SH-SY5Y (cell line): ENCODE results near the gene CSMD2.

ENCODE experiments used
- GATA2 ChIP-seq: IDR thresholded peaks from 2 replicates; pipeline ENCODE4 v1.6.1; 2011; ENCODE audit warnings: mild to moderate bottlenecking, low read depth, low read length
- GATA3 ChIP-seq: IDR thresholded peaks from 2 replicates; pipeline ENCODE4 v1.6.1; 2011; ENCODE audit warnings: low read depth, mild to moderate bottlenecking, low read length, moderate library complexity

Gene CSMD2

DNA sequence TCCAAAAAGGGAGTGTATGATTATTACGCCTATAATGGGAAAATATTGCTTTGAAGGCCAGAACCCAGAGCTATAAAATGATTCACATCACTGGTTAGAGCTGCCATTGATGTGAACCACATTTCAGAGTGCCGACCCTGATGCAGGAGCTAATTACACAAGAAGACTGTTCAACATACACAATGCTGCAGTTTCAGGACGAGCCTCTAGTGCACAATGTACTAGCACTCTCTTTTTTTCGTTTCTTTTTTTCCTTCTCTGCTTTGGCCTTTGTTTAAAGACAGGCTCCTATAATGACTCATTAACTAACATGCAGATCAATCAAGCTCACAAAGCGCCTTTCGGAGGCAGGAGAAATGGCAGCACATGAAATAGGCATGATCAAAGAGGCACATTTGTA is 367.2 kb downstream of the CSMD2 start:
- TF ChIP-seq GATA2: no peak
- TF ChIP-seq GATA3: no peak

DNA sequence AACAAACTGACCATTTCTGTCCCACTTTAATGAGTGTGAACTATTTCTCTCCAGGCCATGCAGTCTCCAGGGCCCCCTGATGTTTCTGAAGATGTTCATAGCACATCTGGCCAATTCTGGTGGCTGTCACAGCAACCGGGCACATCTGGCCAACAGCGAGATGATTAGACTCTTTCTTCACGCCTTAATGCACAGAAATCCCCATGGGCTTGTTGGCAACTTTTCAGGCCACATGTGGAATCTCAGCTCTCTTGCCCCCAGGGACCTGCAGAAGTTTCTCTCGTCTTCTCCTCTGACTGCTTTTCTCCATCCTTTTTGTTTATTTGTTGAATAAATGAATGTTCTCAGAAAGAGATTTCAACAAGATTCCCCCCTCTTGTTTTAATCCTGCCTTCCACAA is 372.4 kb downstream of the CSMD2 start:
- TF ChIP-seq GATA2: no peak
- TF ChIP-seq GATA3: no peak

DNA sequence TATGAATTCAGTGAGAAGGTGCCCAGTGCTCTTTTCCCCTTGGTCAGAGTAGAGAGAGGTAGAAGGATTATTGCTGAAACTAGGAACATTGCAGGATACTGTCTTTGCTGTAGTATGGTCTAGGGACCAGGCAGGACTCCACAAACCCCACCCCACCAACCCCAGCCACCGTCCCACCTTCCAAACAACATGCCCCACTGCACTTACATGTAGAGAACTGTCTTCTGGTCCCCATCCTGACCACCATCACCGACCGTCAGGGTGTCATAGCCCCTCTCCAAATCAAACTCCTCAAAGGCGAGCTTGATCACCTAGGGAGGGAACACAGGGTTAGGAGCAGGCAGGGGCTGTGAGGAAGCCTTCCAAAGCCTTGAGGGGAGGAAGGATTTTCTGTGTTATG is 372.8 kb downstream of the CSMD2 start:
- TF ChIP-seq GATA2 (no peak), GATA3 (no peak)

DNA sequence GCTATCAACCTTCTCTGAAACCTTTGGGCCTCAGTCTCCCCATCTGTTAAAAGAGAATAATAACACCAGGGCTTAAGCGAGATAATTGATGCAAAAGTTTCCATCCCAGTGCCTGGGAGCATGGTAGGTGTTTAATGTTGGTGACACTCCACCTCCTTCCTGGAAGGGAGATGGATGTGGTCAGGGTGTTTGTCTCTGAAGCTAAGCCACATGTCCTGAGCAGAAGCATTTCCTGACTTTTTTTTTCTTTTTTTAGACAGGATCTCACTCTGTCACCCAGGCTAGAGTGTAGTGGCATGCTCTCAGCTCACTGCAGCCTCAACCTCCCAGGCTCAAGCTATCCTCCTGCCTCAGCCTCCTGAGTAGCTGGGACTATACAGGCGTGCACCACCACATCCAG is 373.8 kb downstream of the CSMD2 start:
- TF ChIP-seq GATA2: no peak
- no peak for TF ChIP-seq GATA3

DNA sequence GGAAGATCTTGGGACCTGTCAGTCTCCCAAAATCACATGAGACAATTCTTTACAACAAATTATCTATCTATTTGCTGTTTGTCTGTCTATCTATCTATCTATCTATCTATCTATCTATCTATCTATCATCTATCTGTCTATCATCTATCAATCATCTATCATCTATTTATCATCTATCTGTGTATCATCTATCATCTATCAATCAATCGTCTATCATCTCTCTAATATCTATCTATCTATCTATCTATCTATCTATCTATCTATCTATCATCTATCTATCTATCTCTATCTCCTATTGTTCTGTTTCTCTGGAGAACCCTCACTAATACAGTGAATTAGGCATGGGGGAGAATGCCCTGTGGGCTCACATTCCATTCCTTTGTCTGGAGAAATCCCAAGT is 374.5 kb downstream of the CSMD2 start:
- TF ChIP-seq GATA2: no peak

DNA sequence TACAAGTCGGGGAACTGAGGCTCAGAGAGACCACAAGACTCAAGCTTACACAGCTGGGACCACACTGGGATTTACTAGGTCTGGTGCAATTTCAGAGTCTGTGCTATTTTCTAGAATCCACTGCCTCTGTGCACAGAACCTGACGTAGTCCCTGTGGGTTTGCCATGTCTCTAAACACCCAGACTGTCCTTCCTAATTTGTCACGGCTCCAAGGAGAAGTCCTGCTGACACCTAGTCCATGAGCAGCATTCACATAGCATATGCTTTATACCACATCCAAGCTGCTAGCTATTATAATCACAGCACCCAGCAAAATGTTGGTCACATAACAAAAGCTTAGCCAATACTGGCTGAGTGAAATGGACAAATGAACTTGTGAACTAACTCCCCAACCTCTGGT is 380.2 kb downstream of the CSMD2 start:
- no peak for TF ChIP-seq GATA2
- TF ChIP-seq GATA3: no peak

DNA sequence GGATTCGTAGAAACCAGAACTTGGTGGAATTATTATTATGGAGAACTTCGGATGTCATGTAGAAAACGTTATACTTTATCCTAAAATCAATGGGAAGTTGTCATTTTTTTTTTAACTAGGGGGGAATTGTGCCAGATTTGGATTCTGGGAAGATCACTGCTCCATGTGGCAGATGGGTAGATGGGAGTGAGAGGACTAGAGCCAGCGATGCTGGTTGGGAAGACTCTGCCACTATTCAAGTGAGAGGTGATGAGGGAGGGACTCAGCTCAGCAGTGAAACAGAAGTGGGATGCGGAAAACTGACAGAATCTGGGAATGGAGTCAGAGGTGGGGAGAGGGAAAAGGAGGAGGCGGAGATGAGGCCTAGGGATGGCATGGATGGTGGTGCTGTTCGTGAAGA is 382.3 kb downstream of the CSMD2 start:
- TF ChIP-seq GATA3 (no peak), GATA2 (no peak)

DNA sequence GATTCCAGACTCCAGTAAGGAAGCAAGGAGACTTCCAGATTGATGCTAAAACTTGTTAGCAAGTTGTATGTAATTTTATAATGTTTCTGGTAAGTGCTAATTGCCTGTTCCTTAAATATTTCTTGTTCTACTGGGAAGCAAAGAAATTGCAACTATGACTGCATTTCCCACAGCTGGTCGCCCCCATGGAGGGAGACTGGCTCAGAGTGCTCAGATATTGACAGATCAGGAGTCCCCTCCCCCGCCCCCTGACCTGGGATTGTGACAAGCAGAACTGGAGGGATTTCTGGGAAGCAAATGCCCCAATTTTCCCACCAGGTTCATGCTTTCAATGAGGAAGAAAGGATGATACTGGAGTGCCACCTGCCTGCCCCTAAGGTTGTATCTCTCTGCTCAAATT is 383.4 kb downstream of the CSMD2 start:
- TF ChIP-seq GATA2 (no peak), GATA3 (no peak)

DNA sequence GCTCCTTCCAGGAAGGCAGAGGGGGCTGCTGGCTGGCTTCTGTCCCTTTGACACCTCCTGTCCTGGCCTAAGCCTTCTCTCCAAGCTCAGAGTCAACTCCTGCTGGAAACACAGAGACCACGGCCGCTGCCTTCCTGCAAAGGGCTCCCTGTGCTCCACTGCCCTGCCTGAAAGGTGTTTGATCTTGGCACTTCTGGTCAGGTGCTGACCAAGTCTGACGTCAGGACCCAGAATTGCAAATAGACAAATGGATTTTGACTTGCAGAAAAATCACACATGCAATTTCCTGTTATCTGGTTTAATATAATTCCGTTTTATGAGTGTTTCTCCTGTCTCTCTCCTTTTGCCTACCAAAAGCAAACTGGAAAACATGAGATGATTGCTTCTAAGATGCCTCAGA is 387.7 kb downstream of the CSMD2 start:
- TF ChIP-seq GATA3 (no peak), GATA2 (no peak)

DNA sequence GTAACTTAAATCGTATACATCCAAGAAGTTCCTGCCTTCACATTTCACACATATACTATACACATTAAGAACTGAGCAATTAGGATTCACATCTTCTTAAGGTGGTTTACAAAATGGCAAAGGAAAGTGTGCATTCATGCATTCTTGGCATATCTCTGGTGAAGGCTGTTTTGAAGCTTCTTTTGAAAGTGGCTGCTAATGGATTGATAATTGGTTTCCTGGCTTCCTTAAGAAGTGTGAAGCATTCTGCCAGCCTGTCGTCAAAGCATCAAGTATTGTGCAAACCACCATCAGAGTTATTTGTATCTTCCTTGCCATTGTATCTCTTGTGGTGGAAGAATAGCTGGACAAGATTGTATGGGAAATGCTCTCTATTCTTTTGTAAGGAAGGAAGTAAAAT is 396.2 kb downstream of the CSMD2 start:
- TF ChIP-seq GATA2 (no peak), GATA3 (no peak)

DNA sequence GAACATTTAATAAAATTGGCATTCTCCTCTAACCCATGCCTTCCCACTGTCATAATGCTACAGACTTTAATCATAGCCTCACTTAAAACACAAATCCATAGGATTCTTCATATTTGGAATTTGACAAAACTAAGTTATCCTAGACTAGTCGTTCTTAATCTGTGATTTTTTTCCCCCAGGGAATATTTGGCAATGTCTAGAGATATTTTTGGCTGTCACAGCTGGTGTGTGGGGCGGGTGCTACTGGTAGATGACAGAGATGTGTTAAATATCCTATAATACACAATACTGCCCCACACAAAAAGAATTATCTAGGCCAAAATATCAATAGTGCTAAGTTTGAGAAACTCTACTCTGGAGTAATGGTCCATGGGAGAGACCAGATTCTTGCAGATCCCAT is 396.9 kb downstream of the CSMD2 start:
- TF ChIP-seq GATA3: no peak

DNA sequence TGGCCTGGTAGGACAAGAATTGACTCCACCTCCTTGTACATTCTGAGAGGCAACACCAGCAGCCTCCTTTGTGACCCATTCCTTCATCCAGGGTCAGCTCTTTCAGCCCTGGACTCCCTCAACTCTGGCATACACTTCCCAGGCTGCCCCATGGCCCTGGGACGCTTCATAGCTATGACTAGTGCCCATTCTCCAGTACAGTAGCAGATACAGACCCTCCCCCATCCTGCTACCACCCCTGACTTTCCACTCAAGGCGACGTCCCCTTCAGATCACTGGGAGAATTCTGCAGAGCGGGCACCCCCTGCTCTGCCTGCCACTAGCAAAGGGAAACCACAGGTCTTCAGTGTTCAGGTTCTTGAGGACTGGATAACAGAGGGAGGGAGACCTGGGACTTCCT is 400.9 kb downstream of the CSMD2 start:
- no peak for TF ChIP-seq GATA2
- no peak for TF ChIP-seq GATA3

DNA sequence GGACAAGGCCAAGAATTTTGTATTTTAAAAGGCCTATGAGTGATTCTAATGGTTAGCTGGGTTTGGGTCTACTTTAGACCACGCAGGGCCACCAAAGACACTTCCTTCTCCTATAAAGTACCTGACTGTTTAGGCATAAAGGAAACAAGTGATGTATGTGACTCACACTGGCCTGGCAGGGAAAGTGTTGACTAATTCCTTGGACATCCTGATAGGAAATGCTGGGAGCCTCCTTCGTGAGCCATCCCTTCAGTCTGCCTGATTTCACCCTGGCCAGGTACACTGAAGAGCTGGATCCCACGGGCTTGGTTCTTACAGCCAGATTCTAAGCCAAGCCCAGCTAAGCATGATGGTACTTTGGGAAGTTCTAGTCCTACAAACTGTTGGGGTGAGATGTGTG is 401.6 kb downstream of the CSMD2 start:
- no peak for TF ChIP-seq GATA2
- TF ChIP-seq GATA3: no peak

DNA sequence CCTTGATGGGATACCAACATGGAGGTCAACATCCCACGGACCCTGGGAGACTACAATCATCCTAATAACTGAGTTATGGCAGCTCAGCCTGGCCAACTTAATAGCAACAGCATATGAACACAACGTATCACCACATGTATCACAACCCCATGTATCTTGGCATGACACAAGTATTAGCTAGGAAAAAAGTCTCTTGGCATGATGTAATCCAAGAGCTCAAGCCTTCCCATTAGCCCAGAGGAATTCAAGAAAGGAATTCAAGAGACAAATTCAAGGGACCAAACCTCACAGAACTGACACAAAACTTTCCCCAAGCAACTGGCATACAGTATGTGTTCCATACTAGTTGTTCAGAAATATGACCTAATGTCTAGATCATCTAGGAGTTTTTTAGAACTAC is 402.1 kb downstream of the CSMD2 start:
- TF ChIP-seq GATA3 (no peak), GATA2 (no peak)

DNA sequence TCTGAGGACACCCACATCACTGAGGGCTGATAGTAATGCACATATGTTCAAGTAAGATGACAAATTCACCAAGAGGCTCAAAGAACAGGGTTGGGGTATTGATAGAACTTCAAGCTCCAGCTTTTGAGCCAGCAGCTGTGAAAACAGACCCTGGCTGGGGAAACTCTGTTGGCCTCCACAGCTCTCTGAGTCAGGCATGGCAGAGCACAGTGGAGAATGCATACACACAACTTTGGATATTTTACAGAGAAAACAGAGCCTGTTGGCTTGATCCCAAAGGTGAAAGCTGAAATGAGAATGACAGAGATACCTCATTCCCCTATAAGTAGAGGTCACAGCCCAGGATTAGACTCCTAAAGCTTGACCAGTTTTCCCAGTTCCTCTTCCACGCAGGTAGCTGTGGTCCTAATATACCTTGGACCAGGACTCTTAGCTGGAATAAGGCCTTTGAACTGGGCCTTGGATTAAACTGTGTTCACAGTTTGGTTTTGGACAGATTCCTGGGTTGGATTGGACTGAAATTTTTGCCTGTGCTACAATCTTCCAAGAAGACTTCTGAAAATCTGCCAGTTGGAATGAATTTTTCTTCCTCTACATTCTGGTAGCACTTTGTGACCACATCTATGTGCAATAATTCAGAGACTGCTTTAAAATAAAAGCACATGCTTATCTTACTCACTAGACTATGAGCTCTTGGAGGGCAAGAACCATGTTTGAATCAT is 402.8 kb downstream of the CSMD2 start:
- TF ChIP-seq GATA2 (no peak), GATA3 (no peak)

DNA sequence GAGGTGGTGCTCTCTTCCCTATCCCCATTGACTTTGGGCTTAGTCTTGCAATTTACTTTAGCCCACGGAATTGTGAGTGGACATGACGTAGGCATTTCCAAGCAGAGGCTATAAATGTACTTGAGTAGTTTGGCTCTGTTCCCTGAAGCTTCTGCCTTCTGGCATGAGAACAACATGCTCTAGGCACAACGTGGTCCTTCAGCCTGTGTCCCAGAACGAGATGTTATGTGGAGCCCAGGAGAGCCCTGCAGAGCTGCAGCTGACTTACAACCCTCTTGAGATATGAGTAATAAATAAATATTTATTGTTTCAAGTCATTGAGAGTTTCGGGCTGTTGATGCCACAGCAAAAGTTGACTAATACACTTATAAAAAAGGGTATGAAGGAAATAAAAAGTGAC is 406.3 kb downstream of the CSMD2 start:
- TF ChIP-seq GATA3 (no peak), GATA2 (no peak)
